NCI-H774 (cell line): ENCODE measurements around the gene SLC2A2.

ENCODE experiments used
- DNase-seq: peaks from one replicate; lab custom pipeline; 2025; lab: John Stamatoyannopoulos, UW

SLC2A2 gene

GRCh38 chr3:171028779-171029232 lies 2.3 kb upstream of the SLC2A2 start:
- no peak for DNase-seq

GRCh38 chr3:171028025-171028778 lies 1.7 kb upstream of the SLC2A2 start:
- no peak for DNase-seq

DNA sequence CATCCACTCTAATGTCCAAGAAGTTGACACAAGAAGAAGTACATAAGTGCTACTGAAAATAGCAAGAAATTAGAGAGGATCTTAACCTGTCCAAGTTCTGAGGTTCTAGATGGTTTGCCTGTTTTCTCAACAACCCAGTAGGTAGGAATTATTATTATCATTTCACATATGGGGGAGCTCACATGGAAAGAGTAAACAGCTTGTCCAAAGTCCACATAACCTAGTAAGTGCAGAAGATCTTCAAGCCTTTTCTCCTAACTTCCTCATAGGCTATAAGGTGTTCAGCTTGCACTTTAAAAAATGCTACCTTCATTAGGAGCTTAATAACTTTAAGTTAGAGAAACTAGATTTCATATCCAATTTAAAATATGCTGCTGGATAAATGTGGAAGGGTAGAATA lies 3.0 kb downstream of the SLC2A2 start:
- no peak for DNase-seq

- no peak for DNase-seq
Observed at GRCh38 chr3:171021377-171021776, 5.1 kb downstream of the SLC2A2 start.

- DNase-seq: no peak
Observed at GRCh38 chr3:171018156-171018935, 8.2 kb downstream of the SLC2A2 start.

- DNase-seq: no peak
Observed at GRCh38 chr3:171013822-171014748, 12.4 kb downstream of the SLC2A2 start.

DNA sequence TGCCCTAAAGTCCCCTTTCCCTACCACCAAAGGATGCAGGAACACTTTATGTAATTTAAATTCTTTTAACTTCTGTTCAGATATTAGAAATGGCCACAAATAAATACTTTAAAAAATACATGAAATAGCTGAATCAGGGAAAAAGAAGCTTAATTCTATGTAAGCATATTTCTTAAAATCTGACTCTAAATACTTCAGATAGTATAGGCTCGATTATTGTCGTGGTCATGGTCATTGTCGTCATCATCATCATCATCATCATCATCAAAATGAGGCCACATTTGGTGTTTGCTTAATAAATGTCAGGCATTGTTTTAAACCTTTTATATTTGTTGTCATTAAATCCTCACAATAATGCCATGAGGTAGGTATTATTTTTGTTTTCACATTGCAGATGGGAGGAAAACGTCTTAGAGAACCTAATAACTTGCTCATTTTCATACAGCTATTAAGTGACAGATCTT lies 14.6 kb downstream of the SLC2A2 start:
- DNase-seq: no peak

- no peak for DNase-seq
Observed at GRCh38 chr3:171011109-171011872, 15.2 kb downstream of the SLC2A2 start.

DNA sequence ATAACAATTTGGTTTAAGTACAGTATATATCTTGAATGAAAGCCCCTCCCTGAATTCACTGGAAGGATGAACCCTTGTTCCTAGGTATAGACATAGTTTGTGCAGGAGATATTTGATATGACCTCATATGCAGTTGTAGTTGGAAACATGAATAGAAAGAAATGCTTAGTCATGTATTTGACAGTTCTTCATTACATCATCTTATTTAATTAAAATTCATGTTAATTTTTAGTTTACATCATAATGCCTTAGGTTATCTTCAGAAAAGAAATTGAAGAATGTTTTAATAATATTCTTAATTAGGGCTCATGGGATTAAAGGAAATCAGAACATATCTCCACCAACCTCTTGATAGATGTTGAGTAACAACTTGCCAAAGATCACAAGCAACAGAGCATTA lies 19.2 kb downstream of the SLC2A2 start:
- no peak for DNase-seq

- no peak for DNase-seq
Observed at GRCh38 chr3:171005648-171006047, 20.9 kb downstream of the SLC2A2 start.

DNA sequence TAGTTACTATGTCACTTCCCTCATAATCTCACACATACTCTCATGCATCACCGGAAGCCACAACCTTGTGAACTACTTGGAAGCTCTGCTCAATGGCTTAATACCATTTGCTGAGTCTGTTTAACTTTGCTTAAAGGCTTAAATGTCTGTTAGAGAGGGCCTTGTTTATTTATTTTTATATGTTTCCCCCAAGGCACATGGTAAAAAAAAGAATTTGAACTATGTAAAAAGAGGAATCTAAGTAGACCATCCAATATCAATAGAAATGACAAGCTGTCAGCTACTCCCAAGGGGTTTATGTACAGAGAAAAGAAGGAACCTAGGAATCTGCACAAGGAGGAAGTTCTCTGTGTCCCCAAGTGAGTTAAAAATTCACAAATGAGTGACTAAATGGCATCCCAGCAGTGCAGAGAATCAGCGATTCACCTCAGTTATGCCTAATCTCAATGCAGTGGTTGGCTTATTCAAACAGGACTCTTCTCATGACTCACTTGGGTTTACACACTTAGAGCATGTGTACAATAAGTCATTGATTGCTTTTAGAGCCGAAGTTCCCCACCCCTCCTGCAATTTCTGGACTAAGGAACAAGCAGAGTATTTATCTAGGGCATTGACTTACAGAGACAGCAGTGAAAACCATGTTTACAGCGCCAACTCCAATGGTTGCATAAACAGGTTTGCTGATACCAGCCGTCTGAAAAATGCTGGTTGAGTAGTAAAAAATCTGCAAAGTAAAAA lies 24.4 kb downstream of the SLC2A2 start:
- no peak for DNase-seq

DNA sequence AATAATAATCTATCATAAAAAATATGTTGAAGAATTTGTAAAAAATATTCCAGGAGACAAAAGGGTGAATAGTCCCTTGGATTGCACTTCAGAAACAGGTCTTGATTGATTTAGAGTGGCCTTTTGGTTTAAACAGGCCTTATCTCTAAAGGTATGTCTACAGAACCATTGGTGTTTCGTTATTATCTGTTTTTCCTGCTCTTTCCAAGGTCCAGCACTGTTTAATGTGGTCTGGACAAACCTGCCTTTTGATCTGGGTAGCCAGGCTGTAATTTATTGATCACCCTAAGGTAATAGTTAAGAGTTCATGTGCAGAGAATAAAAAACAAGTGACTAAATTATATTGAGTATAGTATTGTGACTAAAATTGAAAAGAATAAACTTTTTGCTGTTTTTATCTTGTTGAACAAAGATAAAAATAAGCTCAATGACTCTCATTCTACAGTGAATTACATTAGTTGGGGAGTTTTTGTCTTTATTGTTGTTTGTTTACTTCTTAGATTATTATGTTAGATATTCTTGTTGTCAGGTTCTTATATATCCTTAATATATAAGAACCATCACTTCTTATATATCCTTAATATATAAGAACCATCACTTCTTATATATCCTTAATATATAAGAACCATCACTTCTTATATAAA lies 25.1 kb downstream of the SLC2A2 start:
- DNase-seq: no peak

DNA sequence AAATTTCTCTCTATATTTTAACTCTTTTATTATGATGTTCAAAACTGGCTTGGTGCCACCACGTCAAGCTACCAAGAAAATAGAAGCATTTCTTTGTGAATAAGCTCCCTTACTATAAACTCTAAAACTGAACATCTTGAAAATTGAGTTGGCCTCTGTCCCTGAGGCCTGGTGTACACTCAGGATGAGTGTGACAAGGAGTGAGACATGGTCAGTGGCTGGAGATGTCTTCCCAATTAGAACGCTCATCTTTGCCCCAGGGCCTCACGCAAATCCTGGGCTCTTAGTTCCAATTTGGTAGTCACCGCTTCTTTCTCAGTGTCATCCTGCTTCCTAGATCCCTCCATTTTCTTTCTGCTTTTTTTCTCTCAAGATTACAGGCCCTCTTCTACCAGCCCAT lies 26.2 kb downstream of the SLC2A2 start:
- DNase-seq: no peak

DNA sequence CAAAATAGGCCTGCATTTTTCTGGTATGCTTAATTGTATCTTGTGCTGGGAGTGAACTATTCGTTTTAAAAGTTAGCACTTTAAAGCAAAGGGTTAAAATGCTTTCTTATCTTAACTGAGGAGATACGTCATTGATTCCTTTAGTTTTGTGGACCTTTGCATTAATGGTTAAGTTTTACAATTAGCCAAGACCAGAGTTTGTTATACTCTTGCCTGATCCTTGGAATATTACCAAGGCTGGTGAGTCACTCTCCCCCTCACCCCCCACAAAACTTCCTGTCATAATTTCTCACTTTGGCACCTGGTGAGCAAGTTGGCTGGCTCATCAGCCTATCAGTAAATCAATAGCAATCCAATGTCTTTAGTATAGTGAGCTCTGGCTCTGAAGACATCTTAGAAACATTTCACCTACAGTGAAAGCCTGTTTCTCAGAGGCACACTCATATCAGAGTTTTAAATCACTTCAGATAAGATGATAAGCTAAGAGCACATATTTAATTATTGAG lies 26.7 kb downstream of the SLC2A2 start:
- DNase-seq: no peak

GRCh38 chr3:170997961-170998913 lies 28.3 kb downstream of the SLC2A2 start:
- DNase-seq: no peak

DNA sequence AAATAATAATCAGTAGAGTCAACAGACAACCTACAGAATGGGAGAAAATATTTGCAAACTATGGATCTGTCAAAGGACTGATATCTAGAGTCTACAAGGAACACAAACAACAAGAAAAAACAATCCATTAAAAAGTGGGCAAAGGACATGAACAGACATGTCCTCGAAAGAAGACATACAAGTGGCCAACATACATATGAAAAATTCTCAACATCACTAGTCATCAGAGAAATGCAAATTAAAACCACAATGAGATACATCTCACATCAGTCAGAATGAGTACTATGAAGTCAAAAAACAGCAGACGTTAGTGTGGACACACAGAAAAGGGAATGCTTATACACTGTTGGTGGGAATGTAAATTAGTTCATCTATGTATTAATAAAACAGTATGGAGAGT lies 33.7 kb downstream of the SLC2A2 start:
- no peak for DNase-seq

GRCh38 chr3:170991664-170992063 lies 34.9 kb downstream of the SLC2A2 start:
- no peak for DNase-seq

DNA sequence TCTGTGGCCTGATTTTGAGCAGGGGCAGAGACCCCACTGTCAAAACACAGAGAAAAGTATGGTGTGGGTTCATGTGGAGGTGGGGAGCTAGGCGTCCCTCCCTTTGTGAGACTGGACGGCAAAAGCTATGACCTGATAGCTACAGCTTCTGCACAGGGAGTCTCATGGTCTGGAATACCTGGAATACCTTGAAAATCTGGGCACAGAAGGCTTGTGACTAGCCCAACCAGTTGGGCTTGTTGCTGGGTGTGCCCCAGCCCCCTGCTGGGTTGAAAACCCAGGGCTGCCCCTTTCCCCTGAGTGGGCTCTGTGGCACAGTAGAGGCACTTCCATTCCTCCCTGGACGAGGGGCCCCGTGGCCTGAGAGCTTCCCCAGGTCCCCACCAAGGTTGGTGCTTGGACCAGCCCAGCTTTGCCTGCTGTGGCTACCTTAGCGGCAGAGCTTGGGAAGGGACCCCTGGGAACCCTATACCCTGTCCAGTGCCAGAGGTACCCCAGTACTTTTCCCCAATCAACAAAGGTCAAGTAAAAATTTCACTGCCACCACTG lies 37.3 kb downstream of the SLC2A2 start:
- DNase-seq: no peak

- DNase-seq: no peak
Observed at GRCh38 chr3:170988378-170988777, 38.1 kb downstream of the SLC2A2 start.
